ENCODE results near the gene SLC9A9. TPM values are rescaled to one million over a fixed set of nuclear protein-coding genes. Genes with fewer than 3 reads are reported as not detected.
"Not testable (repeated sequence)": the region's sequence is repeated elsewhere in the genome, so short reads cannot be mapped to it uniquely, and the experiment has no call there.

The SLC9A9 gene
- total RNA-seq, 6 experiments from 2014 or later: 0.10 to 0.55 (median 0.33) TPM; not detected in 2

GRCh38 chr3:143810166-143810952, 37.9 kb downstream of the SLC9A9 start:
- Mint-ChIP-seq H3K9me3 (peaks cover 48% of the 10 kb centered on the region), H3K4me1 (ENCODE audit: low read depth) (no peaks in the 10 kb centered on the region), H3K27me3 (ENCODE audit: insufficient read depth) (peaks cover 6% of the 10 kb centered on the region; the same call in 1 of the 2 replicates), H3K4me3 (no peak overlapping the region), H3K36me3 (ENCODE audit: low read depth) (peaks cover 6% of the 10 kb centered on the region; the same call in 1 of the 2 replicates), H3K27ac (no peak overlapping the region)
- TF ChIP-seq CTCF (IDR thresholded peaks at IDR 0.05): no peak
- DNase-seq: no peak

- TF ChIP-seq CTCF (IDR thresholded peaks at IDR 0.05): no peak
- Mint-ChIP-seq H3K4me1 (ENCODE audit: low read depth) (no peaks in the 10 kb centered on the region), H3K27ac (no peak overlapping the region), H3K27me3 (ENCODE audit: insufficient read depth) (peaks cover 4% of the 10 kb centered on the region; the same call in 1 of the 2 replicates), H3K4me3 (no peak overlapping the region), H3K36me3 (ENCODE audit: low read depth) (peaks cover 5% of the 10 kb centered on the region; the same call in 1 of the 2 replicates), H3K9me3 (peaks cover 46% of the 10 kb centered on the region)
- DNase-seq: no peak
These were observed 39.1 kb downstream of the SLC9A9 start for GRCh38 chr3:143809121-143809621.

GRCh38 chr3:143808030-143808429, 40.2 kb downstream of the SLC9A9 start:
- no peaks in the 10 kb centered on the region for H3K4me1 Mint-ChIP-seq (ENCODE audit: low read depth)
- H3K4me3 Mint-ChIP-seq: no peak overlapping the region
- no peak overlapping the region for H3K27ac Mint-ChIP-seq
- no peak for DNase-seq
- no peaks in the 10 kb centered on the region for H3K36me3 Mint-ChIP-seq (ENCODE audit: low read depth)
- TF ChIP-seq CTCF (IDR thresholded peaks at IDR 0.05): no peak
- peaks cover 37% of the 10 kb centered on the region for H3K9me3 Mint-ChIP-seq
- peaks cover 2% of the 10 kb centered on the region; the same call in 1 of the 2 replicates for H3K27me3 Mint-ChIP-seq (ENCODE audit: insufficient read depth)

GRCh38 chr3:143806038-143806437, 42.2 kb downstream of the SLC9A9 start:
- no peaks in the 10 kb centered on the region for H3K4me1 Mint-ChIP-seq (ENCODE audit: low read depth)
- H3K36me3 Mint-ChIP-seq (ENCODE audit: low read depth): no peaks in the 10 kb centered on the region
- H3K4me3 Mint-ChIP-seq: no peak overlapping the region
- H3K9me3 Mint-ChIP-seq: peaks cover 20% of the 10 kb centered on the region
- peaks cover 2% of the 10 kb centered on the region; the same call in 1 of the 2 replicates for H3K27me3 Mint-ChIP-seq (ENCODE audit: insufficient read depth)
- H3K27ac Mint-ChIP-seq: no peak overlapping the region
- no peak for TF ChIP-seq CTCF (IDR thresholded peaks at IDR 0.05)
- DNase-seq: no peak

- peaks cover 20% of the 10 kb centered on the region for H3K9me3 Mint-ChIP-seq
- H3K27me3 Mint-ChIP-seq (ENCODE audit: insufficient read depth); H3K4me1 Mint-ChIP-seq (ENCODE audit: low read depth); H3K27ac Mint-ChIP-seq; H3K4me3 Mint-ChIP-seq; H3K36me3 Mint-ChIP-seq (ENCODE audit: low read depth); DNase-seq: not testable (repeated sequence)
These were observed 42.8 kb downstream of the SLC9A9 start for GRCh38 chr3:143805476-143805875.

- not testable (repeated sequence) for H3K4me3 Mint-ChIP-seq; H3K27ac Mint-ChIP-seq; H3K27me3 Mint-ChIP-seq (ENCODE audit: insufficient read depth); H3K9me3 Mint-ChIP-seq; H3K4me1 Mint-ChIP-seq (ENCODE audit: low read depth); DNase-seq; H3K36me3 Mint-ChIP-seq (ENCODE audit: low read depth)
These were observed 47.2 kb downstream of the SLC9A9 start for GRCh38 chr3:143801046-143801445.

GRCh38 chr3:143798151-143798550, 50.1 kb downstream of the SLC9A9 start:
- not testable (repeated sequence) for H3K4me3 Mint-ChIP-seq; DNase-seq; H3K27ac Mint-ChIP-seq; H3K4me1 Mint-ChIP-seq (ENCODE audit: low read depth); H3K27me3 Mint-ChIP-seq (ENCODE audit: insufficient read depth); H3K36me3 Mint-ChIP-seq (ENCODE audit: low read depth)
- peaks cover 12% of the 10 kb centered on the region for H3K9me3 Mint-ChIP-seq
